GM18858 (cell line): Measurements from ENCODE around the gene OSBP2.

ENCODE experiments used
- ATAC-seq: cut with Tn5 transposase; IDR thresholded peaks from one replicate; pipeline ENCODE4 v1.9.1; 2021; ENCODE audit not compliant: unreplicated experiment

The OSBP2 gene

DNA sequence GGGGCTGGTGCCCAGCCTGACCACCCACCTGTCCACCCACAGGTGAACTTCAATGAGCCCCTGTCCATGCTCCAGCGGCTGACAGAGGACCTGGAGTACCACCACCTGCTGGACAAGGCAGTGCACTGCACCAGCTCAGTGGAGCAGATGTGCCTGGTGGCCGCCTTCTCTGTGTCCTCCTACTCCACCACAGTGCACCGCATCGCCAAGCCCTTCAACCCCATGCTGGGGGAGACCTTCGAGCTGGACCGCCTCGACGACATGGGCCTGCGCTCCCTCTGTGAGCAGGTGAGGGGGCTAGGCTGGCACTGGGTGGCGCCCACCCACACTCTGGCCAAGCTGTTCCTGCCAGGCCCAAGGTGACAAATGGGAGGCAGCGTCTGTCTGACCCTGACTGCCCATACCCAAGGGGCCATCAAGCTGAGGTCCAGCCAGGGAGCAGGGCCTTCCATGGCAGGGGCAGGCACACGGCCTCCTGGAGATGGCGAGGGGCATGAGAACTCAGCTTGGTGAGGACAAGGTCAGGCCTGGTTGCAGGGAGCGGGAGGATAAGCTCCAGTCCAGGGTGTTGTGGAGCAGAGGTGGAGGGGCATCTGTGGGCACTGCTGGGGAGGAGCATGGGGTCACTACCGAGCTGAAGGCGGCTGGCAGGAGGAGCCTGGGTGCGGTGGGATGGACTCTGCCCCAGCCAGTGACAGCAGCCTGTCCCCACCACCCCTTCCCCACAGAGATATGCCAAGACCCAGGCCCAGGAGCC lies 196.2 kb downstream of the OSBP2 start:
- ATAC-seq: no peak

DNA sequence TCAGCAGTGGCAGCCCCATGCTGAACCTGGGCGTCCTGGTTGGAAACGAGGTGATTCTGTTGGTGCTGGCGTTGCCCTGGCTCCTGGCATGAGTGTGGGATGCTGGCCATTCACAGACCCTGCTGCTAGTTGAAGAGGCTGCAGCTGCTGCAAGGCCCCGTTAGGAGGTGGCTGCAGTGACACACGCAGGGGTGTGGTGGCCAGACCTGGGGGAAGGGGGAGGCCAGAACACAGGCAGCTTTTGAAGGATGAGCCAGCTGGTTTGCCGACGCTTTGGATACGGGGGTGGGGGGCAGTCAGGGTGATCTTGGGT lies 196.7 kb downstream of the OSBP2 start:
- no peak for ATAC-seq

DNA sequence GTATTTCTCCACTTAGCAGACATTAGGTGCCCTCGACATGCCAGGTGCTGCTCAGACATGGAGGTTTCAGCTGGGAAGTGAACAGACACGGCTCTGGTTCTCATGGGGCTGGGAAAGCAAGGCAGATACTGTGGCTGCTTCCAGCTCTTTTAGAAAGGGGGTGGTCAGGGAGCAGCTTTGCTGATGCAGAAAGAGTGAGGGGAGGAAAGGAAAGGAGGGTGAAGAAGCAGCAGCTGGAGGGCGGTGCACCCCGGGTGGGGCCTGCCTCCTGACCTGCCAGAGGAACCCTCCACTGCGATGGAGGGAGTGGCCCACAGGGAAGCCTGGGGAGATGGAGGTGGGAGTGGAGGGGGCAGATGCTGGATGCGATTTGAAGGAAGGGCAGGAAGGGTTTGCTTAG lies 197.1 kb downstream of the OSBP2 start:
- no peak for ATAC-seq

DNA sequence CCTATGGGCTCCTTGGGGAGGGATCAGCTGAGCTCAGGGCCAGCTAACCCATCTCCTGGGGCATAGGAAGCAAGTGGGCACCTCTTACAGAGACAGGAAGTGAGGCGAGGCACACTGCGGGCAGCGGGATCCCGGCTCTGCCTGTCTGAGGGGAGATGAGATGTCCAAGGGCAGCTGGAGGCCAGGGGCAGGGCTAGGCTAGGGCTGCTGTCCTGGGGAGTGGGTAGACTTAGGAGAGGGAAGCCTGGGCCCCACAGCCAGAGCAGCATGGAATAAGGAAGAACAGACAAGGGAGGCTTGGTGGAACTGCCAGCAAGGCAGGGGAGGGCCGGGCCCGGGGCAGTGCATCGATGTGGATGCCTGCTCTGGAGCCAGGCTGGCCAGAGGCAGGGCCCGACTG lies 197.6 kb downstream of the OSBP2 start:
- ATAC-seq: no peak

DNA sequence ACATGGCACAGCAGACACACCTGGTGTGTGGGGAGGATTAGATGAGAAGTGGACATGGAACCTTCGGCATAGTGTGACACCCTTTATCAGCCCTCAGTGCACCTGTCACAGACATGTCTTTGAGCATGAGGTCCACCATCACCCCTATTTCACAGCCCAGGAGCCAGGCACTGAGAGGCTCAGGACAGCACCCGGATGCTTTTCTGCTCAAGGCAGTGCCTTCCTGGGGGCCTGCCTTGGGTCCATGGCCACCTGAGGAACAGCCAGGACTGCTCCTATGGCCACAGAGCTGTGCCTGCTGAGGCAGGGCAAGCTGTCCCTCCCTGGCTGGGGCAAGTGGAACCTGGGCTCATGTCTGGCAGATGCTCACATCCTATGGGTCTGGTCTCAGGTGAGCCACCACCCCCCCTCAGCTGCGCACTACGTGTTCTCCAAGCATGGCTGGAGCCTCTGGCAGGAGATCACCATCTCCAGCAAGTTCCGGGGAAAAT lies 198.1 kb downstream of the OSBP2 start:
- ATAC-seq: no peak

DNA sequence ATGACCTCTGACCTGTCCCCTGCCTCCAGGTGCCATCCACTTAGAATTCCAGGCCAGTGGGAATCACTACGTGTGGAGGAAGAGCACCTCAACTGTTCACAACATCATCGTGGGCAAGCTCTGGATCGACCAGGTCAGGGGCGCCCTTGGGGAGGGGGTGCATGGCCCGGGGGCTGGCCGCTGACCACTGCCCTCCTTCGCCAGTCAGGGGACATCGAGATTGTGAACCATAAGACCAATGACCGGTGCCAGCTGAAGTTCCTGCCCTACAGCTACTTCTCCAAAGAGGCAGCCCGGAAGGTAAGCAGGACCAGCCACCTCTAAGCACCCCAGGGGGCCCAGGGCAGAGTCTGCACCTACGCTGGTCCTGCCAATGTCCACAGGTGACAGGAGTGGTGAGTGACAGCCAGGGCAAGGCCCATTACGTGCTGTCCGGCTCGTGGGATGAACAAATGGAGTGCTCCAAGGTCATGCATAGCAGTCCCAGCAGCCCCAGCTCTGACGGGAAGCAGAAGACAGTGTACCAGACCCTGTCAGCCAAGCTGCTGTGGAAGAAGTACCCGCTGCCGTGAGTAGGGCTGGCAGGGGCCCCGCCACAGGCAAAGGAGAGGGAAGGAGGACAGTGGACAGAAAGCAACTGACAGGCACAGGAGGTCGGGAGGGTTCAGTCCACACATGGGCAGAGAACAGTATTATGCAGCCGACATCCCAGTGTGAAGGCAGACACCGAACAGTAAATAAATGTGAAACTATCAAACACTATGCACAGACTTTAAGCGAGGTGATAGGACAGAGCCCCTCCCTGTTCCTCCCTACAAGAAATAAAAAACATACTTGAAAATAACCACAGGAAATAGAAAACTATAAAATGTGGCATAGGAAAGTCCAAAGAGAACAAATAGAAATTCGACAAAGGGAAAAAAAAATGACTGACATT lies 199.0 kb downstream of the OSBP2 start:
- no peak for ATAC-seq

DNA sequence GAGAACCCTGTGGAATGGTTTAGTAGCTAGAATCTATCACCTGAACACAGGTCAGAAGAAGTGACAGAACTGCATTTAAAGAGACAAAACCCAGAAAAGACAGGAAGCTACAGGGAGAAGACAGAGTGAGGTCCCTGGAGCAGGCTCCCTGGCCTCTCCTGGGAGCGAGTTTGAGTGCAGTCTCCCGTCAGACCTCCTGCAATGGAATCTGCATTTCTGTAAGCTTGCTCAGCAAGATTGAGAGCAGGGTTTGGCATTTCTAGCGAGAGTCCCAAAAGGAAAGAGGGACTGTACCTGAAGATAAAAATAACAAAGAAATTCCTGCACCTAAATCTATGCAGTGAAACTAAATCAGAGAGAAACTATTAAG lies 199.7 kb downstream of the OSBP2 start:
- no peak for ATAC-seq

DNA sequence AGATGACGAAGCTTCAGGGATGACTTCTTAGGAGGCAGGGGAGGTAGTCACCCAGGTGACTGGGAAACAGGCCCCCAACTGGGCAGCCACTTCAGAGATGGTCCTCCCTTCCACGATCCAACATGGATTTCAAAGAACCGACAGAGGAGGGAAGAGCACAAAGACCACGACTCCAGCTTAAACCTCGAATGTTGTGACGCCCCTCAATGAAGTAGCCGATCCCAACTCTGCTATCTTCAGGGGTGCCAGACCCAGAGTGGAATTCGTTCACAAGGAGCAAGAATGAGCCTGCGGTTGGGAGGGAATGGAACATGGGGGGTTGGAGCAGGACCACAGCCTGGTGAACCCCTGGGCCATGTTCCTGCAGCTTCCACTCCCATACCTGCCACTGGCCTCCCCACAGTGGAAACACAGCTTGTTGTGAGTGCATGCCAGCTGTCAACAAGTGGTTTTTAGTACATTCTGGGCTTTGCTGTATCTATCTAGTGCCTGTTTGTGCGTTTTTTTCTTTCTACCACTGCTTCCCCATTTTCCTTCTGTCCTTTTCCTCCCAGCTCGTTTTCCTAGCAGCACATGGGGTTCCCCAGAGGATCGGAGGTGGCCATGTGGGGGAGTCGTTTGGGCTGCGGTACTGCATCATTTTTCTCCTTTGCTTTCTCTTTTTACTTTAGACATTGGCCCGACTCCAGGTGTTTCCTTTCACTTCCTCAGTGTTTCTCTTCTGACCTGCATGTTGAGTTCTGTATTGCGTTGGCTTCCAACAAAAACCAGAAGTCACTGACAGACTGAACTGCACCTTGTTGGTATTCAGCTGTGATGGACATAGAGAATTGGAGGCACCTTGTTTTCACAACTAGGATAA lies 208.1 kb downstream of the OSBP2 start:
- ATAC-seq: no peak

DNA sequence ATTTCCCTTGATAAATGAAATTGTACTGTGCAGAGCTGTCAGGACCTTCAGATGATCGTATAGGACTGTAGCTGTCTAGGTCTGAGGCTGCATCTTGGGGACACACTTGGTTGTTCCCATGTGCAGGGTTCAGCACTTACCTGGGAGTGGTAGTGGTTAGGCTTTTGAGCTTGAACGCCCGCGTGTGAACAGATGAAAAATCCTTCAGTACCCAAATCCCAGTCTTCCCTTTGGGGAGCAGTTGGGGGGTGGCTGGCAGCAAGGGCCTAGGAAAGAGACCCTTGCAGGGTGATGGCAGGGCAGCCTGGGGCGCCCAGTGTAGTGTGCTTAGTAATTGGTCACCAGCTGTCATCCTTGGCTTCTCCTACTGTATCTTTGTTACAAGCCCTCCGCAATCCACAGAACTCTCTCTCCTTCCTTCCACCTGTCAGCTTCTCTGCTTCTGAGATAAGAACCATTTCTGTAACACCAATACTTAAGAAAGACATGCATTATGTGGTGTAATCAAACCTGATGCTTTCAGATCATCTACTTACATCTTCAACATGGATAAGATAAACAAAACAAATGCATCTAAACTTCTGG lies 209.3 kb downstream of the OSBP2 start:
- ATAC-seq: no peak

DNA sequence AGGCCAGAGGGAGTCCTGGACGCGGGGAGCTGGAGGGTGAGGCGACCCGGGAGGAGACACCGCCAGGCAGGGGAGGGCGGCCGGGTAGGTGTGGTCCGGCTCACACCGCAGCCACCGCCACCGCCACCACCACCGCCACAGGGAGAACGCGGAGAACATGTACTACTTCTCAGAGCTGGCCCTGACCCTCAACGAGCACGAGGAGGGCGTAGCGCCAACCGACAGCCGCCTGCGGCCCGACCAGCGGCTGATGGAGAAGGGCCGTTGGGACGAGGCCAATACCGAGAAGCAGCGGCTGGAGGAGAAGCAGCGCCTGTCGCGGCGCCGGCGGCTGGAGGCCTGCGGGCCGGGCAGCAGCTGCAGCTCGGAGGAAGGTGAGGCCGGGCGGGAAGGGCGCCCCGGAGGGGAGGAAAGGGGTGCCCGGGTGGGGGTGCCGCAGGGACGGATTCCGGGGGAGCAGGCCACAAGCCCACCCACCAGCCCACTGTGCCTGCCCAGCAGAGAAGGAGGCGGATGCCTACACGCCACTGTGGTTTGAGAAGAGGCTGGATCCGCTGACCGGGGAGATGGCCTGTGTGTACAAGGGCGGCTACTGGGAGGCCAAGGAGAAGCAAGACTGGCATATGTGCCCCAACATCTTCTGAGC lies 211.1 kb downstream of the OSBP2 start:
- ATAC-seq: no peak

DNA sequence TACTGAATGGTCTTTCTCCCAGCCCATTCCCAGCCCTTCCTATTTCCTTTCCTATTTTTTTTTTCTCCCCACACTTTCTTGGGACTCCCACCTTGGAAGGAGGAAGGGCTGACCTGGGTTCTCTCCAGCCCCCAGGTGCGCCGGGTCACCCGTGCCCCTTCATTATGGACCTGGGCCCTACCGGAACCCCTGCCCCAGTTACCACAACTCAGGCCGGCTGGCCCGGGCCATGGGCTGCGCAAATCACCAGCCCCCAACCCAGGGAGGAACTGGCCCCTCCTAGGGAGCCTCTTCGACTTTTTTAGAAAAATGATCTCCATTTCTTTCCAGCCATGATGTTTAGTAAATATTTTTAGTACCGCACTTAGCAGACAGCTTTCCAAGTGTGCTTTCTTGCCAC lies 211.7 kb downstream of the OSBP2 start:
- no peak for ATAC-seq

DNA sequence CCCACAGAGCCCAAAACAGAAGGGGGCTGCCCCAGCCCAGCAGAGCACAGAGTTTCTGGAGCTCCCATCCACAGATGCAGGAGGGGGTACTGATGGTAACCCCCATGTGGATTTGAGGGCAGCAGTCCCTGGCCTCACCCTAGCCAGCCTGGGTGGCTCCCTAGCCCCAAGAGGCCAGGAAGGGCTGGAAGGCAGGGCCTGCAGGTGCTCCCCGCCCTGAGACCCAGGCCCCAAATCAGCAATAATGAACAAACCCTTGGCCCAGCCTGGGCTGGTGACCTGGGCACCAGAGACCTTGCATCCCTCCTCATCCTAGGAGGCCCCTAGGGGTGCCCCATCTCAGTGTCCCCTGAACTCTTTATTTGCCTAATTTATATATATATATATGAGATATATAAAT lies 212.3 kb downstream of the OSBP2 start:
- ATAC-seq: no peak

DNA sequence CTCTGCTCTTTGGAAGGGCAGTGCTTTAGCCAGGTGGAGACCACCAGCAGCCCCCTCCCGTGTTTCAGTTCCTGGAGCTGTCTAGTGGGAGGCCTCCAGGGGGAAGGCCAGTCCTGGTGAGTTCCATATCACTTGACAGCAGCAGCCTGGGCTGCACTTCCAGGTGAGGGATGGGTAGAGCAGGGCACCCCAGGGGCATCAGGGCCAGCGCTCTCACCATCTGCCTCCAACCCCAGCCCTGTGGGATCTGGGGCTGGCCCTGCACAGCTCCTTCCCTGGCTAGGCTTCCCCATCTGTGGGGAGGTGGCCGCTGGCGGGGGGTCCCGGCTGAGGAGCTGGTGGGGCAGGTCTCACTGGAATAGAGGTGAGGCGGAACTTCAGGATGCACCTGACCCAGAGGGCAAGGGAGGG lies 213.4 kb downstream of the OSBP2 start:
- ATAC-seq: no peak

DNA sequence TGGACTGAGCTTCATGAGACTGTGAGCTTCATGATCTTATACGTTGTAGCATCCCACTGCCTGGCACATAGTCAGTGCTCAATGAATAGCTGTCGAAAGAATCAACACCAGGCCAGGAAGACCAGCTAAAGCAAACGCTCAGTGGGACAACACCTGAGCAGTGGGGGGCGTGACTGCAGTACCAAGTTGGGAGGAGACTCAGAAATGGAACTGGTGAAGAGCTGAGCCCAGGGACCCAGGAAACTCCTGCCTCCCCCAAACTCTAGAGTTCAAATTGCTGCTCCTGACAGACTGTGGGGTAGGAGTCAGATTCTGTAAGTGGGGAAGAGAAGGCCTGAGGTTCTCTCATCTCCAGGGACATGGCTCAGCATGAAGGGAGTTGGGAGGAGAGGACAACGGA lies 214.6 kb downstream of the OSBP2 start:
- ATAC-seq: no peak

DNA sequence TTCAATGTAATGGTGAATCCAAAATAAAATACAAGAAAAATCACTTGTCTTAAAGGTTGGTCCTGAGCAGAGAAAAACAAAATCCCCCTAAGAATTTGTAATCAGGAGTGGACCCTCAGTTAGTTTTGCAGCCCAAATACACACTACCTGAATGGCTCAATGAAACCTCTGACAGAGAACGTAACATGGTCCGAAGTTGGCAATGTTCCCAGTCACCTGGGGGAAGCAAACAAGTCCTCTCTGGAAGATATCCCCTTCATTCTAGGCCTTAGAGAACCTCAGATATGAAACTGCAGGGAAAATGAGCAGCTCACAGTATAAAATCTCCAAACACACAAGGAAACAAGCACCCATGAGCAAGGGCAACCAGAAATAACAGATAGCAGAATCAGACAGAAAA lies 215.7 kb downstream of the OSBP2 start:
- ATAC-seq: no peak

DNA sequence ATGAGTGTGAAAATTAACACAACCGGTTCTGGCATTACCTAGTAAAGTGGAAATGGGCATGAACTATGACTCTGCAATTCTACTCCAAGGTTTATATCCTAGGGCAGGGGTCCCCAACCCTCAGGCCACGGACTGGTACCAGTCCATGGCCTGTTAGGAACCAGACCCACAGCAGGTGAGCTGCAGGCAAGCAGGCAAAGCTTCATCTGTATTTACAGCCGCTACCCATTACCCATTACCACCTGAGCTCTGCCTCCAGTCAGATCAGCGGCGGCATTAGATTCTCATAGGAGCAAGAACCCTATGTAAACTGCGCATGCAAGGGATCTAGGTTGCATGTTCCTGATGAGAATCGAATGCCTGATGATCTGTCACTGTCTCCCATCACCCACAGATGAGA lies 224.1 kb downstream of the OSBP2 start:
- ATAC-seq: no peak

DNA sequence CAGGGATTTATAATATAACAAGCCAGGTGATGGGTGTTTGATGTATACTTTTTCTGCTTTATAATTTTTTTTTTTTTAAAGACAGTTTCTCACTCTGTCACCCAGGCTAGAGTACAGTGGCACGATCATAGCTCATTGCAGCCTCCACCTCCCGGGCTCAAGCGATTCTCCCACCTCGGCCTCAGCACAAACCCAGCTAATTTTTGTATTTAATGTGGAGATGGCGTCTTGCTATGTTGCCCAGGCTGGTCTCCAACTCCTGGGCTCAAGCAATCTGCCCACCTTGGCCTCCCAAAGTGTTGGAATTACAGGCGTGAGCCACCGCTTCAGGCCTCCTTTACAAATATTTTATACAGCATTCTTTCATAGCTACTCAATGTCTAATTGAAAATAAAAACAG lies 225.3 kb downstream of the OSBP2 start:
- no peak for ATAC-seq

DNA sequence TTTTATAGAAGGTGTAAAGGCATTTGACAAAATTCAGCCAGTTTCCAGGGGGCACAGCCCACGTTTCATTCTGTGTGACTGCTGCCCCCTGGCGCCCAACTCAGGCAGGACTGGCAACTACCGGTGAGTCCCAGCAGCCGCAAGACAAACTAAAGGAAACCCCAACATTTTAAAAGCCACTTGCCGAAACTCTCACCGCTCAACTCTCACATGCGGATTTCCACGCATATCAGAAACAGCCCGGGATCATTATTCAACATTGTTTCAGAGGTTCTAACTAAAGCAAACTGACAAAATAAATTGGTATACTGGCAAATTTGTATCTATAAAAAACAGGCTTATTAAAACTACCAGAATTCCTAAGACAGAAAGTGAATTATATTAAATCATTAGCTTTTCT lies 225.7 kb downstream of the OSBP2 start:
- no peak for ATAC-seq

DNA sequence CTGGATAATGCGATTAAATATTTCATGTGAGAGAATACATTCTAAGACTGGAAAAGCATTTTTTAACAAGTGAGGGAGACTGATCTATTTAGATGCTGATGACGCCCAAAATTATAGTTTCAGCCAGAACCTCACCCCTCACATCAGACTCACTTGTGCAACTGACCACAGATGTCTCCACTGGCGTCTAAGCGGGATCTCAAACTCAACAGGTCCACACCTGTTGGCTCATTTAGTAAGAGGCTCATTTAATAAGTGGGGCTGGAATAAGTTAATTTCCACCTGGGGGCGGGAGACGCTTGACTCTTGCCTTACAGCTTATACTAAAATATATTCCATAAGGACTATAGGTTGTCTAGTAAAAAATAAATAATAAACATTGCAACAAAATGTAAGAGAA lies 226.4 kb downstream of the OSBP2 start:
- ATAC-seq: no peak

DNA sequence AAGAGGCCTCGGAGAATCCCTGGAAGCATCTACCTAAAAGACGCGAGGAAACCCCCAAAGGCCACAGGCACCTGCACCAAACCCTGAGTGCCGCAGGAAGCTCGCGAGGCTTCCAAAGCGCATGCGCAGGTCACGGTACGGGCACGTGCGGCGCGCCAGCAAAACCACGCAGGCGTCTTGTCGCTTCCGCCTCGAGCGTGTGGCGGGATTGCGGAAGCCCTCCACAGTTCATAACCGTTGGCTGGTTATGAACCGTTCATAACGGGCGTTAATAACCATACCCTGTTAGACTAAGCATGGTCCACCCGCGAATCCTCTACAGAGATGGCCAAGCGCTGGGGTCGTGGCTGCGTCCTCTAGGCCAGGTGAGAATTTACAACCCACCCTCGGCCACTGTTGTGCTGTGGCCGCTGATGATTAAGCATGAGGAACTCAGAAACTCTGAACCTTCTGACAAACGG lies 227.5 kb downstream of the OSBP2 start:
- no peak for ATAC-seq
